KOPT-K1 (cell line): Measurements from ENCODE around the gene HAAO.
"Not testable (repeated sequence)": the region's sequence is repeated elsewhere in the genome, so short reads cannot be mapped to it uniquely, and the experiment has no call there.

ENCODE experiments used
- H3K27ac ChIP-seq: fragments of 200-600 bp; sonication (generic); 2 replicates; pipeline ENCODE4 v1.5.1; 2016; ENCODE audit warnings: antibody characterized with exemption, mild to moderate bottlenecking, low read depth, low read length; ENCODE audit not compliant: poor library complexity, severe bottlenecking
- H3K36me3 ChIP-seq: fragments of 200-600 bp; sonication (generic); 2 replicates; pipeline ENCODE4 v1.5.1; 2017; ENCODE audit warnings: antibody characterized with exemption, mild to moderate bottlenecking, low read length, moderate library complexity; ENCODE audit not compliant: insufficient read depth
- H3K9me3 ChIP-seq: fragments of 200-600 bp; sonication (generic); 2 replicates; pipeline ENCODE4 v1.5.1; 2017; ENCODE audit warnings: antibody characterized with exemption, low read length, mild to moderate bottlenecking; ENCODE audit not compliant: insufficient read depth, poor library complexity, severe bottlenecking

Gene HAAO

GRCh38 chr2:42736598-42737322 lies 55.6 kb downstream of the HAAO start:
- Histone ChIP-seq H3K36me3 (peaks cover 82% of the 10 kb centered on the region), H3K9me3 (peaks cover 61% of the 10 kb centered on the region), H3K27ac (no peak overlapping the region)

DNA sequence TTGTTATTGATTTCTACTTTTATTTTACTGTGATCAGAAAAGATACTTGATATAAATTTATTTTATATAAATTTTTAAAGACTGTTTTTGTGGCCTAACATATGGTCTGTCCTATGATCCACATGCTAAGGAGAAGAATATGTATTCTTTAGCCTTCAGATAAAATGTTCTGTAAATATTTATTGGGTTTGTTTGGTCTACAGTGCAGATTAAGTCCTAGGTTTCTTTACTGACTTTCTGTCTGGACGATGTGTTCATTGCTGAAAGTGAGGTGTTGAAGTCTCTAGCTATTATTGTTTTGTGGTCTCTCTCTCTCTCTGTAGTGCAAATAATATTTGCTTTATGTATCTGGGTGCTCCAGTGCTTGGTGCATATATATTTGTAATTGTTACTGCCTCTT lies 58.5 kb downstream of the HAAO start:
- peaks cover 74% of the 10 kb centered on the region for H3K9me3 ChIP-seq
- no peak overlapping the region for H3K27ac ChIP-seq
- peaks cover 98% of the 10 kb centered on the region for H3K36me3 ChIP-seq

DNA sequence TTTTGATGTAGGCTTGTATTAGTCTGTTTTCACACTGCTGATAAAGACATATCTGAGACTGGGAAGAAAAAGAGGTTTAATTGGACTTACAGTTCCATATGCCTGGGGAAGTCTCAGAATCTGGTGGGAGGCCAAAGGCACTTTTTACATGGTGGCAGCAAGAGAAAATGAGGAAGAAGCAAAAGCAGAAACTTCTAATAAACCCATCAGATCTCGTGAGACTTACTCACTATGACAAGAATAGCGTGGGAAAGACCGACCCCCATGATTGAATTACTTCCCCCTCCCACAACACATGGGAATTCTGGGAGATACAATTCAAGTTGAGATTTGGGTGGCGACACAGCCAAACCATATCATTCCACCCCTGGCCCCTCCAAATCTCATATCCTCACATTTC lies 61.1 kb downstream of the HAAO start:
- H3K27ac ChIP-seq, result not testable (repeated sequence)
- Histone ChIP-seq H3K9me3 (peaks cover 50% of the 10 kb centered on the region), H3K36me3 (peaks cover 93% of the 10 kb centered on the region)

GRCh38 chr2:42726680-42727079 lies 65.7 kb downstream of the HAAO start:
- H3K27ac ChIP-seq, result no peak overlapping the region
- peaks cover 16% of the 10 kb centered on the region for H3K9me3 ChIP-seq
- peaks cover 88% of the 10 kb centered on the region for H3K36me3 ChIP-seq

- H3K27ac ChIP-seq, result no peak overlapping the region
- H3K36me3 ChIP-seq, result peaks cover 78% of the 10 kb centered on the region
Measured at GRCh38 chr2:42725657-42726056, 66.7 kb downstream of the HAAO start.

GRCh38 chr2:42724886-42725285 lies 67.5 kb downstream of the HAAO start:
- Histone ChIP-seq H3K9me3 (peaks cover 6% of the 10 kb centered on the region), H3K27ac (no peak overlapping the region), H3K36me3 (peaks cover 76% of the 10 kb centered on the region)

More at GRCh38 chr2:42725657-42726056, 66.7 kb downstream of the HAAO start:
- H3K9me3 ChIP-seq, result peaks cover 10% of the 10 kb centered on the region

DNA sequence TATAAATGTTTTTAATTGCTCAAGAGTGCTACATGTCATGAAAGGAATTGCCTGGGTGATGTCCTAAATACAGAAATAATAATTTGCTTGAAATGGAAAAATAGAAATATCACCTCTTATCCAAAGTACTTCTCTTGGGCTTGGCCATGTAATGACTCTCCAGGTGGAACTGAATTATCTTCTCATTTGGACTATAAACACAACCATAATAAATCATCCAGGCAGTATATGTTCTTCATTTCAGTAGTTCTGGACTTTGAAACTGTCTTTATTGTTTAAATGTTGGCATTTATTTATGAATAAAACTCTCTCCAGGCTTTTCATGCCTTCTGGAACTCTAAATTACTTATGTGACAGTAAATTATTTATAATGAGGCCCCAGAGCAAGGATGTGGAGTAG lies 68.9 kb downstream of the HAAO start:
- Histone ChIP-seq H3K27ac (no peak overlapping the region), H3K9me3 (no peaks in the 10 kb centered on the region), H3K36me3 (peaks cover 63% of the 10 kb centered on the region)

- H3K27ac ChIP-seq, result no peak overlapping the region
- H3K36me3 ChIP-seq, result peaks cover 61% of the 10 kb centered on the region
- H3K9me3 ChIP-seq, result no peaks in the 10 kb centered on the region
Measured at GRCh38 chr2:42722320-42723190, 69.8 kb downstream of the HAAO start.

- H3K27ac ChIP-seq, result no peak overlapping the region
Measured at GRCh38 chr2:42721898-42722297, 70.5 kb downstream of the HAAO start.

More at GRCh38 chr2:42721898-42722297, 70.5 kb downstream of the HAAO start:
- Histone ChIP-seq H3K36me3 (peaks cover 59% of the 10 kb centered on the region), H3K9me3 (no peaks in the 10 kb centered on the region)
